Measurements from ENCODE around the gene ATRN. TPM values are rescaled to one million over a fixed set of nuclear protein-coding genes. Genes with fewer than 3 reads are reported as not detected.

The ATRN gene
- total RNA-seq, 3 donors from 2014 or later (not counting 1 experiment from before 2014, with no cell fraction given) = 16.1 to 21.8 (median 19.3) TPM

DNA sequence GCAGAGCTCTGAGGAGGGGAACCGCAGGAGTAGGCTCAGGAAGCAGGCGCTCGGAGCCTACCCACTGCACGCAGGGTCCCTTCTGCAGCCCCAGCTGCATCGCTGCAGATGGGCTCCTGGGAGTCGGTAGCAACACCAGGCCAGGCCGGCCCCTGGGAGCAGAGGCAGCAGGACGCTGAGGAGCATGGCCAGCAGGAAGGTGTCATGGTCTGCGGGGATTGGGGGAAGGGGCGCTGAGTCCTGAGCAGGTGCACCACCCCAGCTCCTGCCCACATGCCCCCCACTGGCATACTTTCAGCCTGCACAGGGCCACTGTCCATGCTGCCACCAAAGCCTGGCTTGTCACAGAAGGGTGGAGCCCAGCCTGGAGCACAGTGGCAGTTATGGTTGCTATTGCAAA, 200.1 kb downstream of the ATRN start:
- TF ChIP-seq, protein P1, sequence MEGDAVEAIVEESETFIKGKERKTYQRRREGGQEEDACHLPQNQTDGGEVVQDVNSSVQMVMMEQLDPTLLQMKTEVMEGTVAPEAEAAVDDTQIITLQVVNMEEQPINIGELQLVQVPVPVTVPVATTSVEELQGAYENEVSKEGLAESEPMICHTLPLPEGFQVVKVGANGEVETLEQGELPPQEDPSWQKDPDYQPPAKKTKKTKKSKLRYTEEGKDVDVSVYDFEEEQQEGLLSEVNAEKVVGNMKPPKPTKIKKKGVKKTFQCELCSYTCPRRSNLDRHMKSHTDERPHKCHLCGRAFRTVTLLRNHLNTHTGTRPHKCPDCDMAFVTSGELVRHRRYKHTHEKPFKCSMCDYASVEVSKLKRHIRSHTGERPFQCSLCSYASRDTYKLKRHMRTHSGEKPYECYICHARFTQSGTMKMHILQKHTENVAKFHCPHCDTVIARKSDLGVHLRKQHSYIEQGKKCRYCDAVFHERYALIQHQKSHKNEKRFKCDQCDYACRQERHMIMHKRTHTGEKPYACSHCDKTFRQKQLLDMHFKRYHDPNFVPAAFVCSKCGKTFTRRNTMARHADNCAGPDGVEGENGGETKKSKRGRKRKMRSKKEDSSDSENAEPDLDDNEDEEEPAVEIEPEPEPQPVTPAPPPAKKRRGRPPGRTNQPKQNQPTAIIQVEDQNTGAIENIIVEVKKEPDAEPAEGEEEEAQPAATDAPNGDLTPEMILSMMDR (IDR thresholded peaks at IDR 0.05) = no peak
- ATAC-seq = no peak
- intact Hi-C loops (cut with micrococcal nuclease) = no loop called here
- DNase-seq = no peak
- Histone ChIP-seq H3K4me1 (ENCODE audit: control insufficient read depth, insufficient read depth, low read length) (peaks cover 30% of the 10 kb centered on the region), H3K4me3 (ENCODE audit: low read length) (no peak overlapping the region), H3K27me3 (ENCODE audit: control insufficient read depth, insufficient read depth, low read length) (peaks cover 14% of the 10 kb centered on the region), H3K9me3 (ENCODE audit: control insufficient read depth, insufficient read depth, low read length) (no peaks in the 10 kb centered on the region), H3K27ac (ENCODE audit: low read length) (no peak overlapping the region), H3K36me3 (ENCODE audit: control insufficient read depth, insufficient read depth, low read length) (no peaks in the 10 kb centered on the region)
- no peaks in the 10 kb centered on the region for H3K9me3 Mint-ChIP-seq
- H3K27ac Mint-ChIP-seq = no peak overlapping the region
- WGBS (ENCODE audit: insufficient coverage) = 70% methylated on average over 10 of the region's 10 CpGs
- H3K27me3 Mint-ChIP-seq (ENCODE audit: low read depth in 2 of 2) = peaks cover 38 to 40% of the 10 kb centered on the region in 2 donors
- no peak overlapping the region for H3K4me3 Mint-ChIP-seq
- no peaks in the 10 kb centered on the region for H3K36me3 Mint-ChIP-seq
- H3K4me1 Mint-ChIP-seq = peaks cover 13 to 23% of the 10 kb centered on the region in 2 donors

DNA sequence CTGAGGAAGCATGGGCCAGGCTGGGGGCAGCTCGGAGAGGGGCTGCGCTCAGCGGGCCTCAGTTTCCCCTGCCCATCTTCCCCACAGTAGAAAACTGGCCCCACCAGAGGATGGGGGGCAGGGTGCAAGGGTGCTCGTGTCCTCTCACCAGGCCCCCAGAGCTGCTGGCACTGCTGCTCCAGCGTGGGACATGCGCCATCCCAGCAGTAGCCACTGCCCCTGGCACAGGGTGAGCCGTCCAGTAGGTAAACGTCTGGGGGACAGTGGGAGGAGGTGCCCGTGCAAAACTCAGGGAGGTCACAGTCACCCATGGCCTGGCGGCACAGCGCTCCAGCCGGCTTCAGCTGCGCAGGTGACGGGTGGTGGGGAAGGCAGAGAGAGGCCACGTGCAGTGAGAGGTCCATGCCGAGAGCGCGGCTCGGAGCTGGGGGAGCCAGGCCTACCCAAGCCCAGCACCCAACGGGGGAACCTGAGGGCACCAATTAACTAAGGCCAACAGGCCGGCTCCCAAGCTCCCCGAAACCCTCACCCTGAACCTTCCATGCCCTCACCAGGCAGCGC, 201.2 kb downstream of the ATRN start:
- WGBS (ENCODE audit: insufficient coverage) = 39% methylated on average over 23 of the region's 23 CpGs
- no peaks in the 10 kb centered on the region for H3K36me3 Mint-ChIP-seq
- H3K27ac Mint-ChIP-seq = no peak overlapping the region
- TF ChIP-seq, protein P1 (IDR thresholded peaks at IDR 0.05) = no peak
- H3K27ac ChIP-seq (ENCODE audit: low read length) = no peak overlapping the region
- DNase-seq (no peak), ATAC-seq (no peak)
- peaks cover 14% of the 10 kb centered on the region for H3K27me3 ChIP-seq (ENCODE audit: control insufficient read depth, insufficient read depth, low read length)
- no peaks in the 10 kb centered on the region for H3K9me3 ChIP-seq (ENCODE audit: control insufficient read depth, insufficient read depth, low read length)
- peaks cover 28% of the 10 kb centered on the region for H3K4me1 ChIP-seq (ENCODE audit: control insufficient read depth, insufficient read depth, low read length)
- H3K4me1 Mint-ChIP-seq = peaks cover 5 to 18% of the 10 kb centered on the region in 2 donors
- H3K4me3 Mint-ChIP-seq = no peak overlapping the region
- no peaks in the 10 kb centered on the region for H3K36me3 ChIP-seq (ENCODE audit: control insufficient read depth, insufficient read depth, low read length)
- intact Hi-C loops (cut with micrococcal nuclease) = no loop called here
- peaks cover 45 to 47% of the 10 kb centered on the region in 2 donors for H3K27me3 Mint-ChIP-seq (ENCODE audit: low read depth in 2 of 2)
- H3K4me3 ChIP-seq (ENCODE audit: low read length) = no peak overlapping the region
- H3K9me3 Mint-ChIP-seq = no peaks in the 10 kb centered on the region

- H3K36me3 Mint-ChIP-seq = no peaks in the 10 kb centered on the region
- Histone ChIP-seq H3K36me3 (ENCODE audit: control insufficient read depth, insufficient read depth, low read length) (no peaks in the 10 kb centered on the region), H3K27ac (ENCODE audit: low read length) (no peak overlapping the region), H3K27me3 (ENCODE audit: control insufficient read depth, insufficient read depth, low read length) (peaks cover 14% of the 10 kb centered on the region), H3K4me3 (ENCODE audit: low read length) (no peak overlapping the region), H3K9me3 (ENCODE audit: control insufficient read depth, insufficient read depth, low read length) (no peaks in the 10 kb centered on the region), H3K4me1 (ENCODE audit: control insufficient read depth, insufficient read depth, low read length) (peaks cover 23% of the 10 kb centered on the region)
- intact Hi-C loops (cut with micrococcal nuclease) = no loop called here
- TF ChIP-seq, protein P1 (IDR thresholded peaks at IDR 0.05) = no peak
- H3K4me3 Mint-ChIP-seq = no peak overlapping the region
- H3K27ac Mint-ChIP-seq = no peak overlapping the region
- peaks cover 0 to 12% of the 10 kb centered on the region in 2 donors for H3K4me1 Mint-ChIP-seq
- H3K27me3 Mint-ChIP-seq (ENCODE audit: low read depth in 2 of 2) = peaks cover 45 to 49% of the 10 kb centered on the region in 2 donors
- H3K9me3 Mint-ChIP-seq = no peaks in the 10 kb centered on the region
- WGBS (ENCODE audit: insufficient coverage) = 2% methylated on average over 58 of the region's 58 CpGs
- DNase-seq (peak in 1 of 2 donors; percentile 14), ATAC-seq (no peak)
Observed at GRCh38 chr20:3672547-3673171, 201.8 kb downstream of the ATRN start.
